Measurements from ENCODE around the gene DPM3. TPM values are rescaled to one million over a fixed set of nuclear protein-coding genes. Genes with fewer than 3 reads are reported as not detected.
A peak's percentile ranks its signal among the peaks of the same experiment; 100 is the strongest.
"Not testable (repeated sequence)": the region's sequence is repeated elsewhere in the genome, so short reads cannot be mapped to it uniquely, and the experiment has no call there.

The DPM3 gene
- total RNA-seq, 1 experiment from 2014 or later = 72.4 TPM

GRCh38 chr1:155175281-155175926 is 35.1 kb upstream of the DPM3 start:
- no peak for DNase-seq (ENCODE audit: low spot score)

DNA sequence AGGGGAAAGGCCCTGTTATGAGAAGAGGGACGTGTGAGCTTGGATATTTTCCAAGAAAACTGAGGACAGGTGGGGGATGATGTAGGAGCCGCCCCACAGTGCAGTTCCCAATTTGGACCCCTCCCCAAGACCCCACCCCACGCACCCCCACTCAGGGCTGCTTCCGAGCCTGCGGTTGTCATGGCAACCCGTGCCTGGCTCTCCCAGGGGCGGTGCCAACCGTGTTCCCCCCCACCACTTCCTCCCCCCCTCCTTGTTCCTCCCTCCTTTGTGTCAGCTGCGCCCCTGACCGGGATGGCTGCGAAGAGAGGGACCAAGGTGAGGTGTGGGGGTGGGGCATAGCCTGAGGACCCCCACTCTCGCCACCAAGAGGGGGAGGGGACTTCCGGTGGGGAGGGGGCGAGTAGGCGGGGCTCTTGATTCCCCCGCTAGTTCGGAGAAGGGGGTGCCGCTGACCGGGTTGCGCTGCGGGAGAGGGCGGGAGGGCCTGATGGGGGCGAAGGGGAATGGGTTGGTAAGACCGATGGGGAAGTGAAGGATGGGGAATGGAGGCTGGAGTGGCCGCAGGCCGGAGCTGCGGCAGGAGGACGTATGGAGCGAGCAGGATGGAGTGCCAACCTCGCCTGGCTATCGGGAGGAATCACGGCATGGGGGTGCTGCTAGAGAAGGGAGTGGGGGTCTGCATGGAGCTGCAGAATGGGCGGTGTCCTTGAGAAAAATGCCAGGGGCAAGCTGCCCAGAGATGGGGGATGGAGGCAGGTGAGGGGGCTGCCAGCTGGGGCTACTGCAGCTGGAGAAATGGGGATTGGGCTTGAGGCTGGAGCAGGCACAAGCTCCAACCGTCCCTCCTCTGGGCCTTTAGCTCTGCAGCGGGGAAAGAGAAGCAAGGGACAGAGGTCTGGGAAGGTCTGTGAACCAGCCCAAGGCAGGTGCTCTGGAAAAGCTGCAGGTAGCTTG is 34.3 kb upstream of the DPM3 start:
- no peak for DNase-seq (ENCODE audit: low spot score)

- DNase-seq (ENCODE audit: low spot score) = peak; percentile 10
These were observed 33.4 kb upstream of the DPM3 start, which contains the start of gene TRIM46 for GRCh38 chr1:155173478-155174323. Gene TRIM46 (plus strand): TSS chr1:155173849. CDS start chr1:155173967, 118 bp downstream.

DNA sequence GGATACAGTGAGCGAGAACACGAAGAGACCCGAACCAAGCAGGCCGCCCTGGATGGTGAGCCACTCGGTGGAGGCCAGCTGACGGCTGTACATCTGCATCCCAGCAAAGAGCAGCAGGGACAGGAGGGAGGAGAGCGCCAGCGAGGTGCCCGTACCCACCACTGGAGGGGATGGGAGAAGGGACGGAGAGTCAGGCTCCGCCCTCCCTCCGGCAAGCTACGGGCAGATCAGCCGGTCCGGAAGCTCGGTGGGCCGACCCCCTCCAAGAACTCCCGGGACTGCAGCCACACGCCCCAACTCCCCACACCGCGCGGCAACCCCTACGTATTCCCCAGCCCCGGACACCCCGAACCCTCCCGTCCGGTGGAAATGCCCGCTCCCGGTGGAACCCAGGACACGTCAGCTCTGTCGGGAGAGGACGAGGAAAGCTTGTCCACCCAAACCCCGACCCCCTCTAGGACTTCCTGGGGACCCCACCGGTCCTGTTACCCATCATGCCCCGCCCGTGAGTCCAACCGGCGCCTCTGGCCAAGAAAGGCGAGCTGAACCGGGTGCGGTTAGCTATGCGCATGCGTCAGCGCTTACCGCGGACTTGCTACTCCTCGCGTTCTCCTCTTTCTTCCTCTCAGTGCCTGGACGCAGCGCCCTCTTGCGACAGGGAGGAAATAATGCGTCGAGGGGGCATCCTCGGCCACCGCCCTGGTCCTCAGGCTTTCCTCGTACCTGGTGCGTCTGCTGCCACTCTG is 32.6 kb upstream of the DPM3 start, which contains the start of gene KRTCAP2:
Gene KRTCAP2 (minus strand): TSS at position 573 of the 746 bp plus-strand sequence. CDS start 80 bp downstream, at position 493.
- DNase-seq (ENCODE audit: low spot score) = peak; percentile 96

DNA sequence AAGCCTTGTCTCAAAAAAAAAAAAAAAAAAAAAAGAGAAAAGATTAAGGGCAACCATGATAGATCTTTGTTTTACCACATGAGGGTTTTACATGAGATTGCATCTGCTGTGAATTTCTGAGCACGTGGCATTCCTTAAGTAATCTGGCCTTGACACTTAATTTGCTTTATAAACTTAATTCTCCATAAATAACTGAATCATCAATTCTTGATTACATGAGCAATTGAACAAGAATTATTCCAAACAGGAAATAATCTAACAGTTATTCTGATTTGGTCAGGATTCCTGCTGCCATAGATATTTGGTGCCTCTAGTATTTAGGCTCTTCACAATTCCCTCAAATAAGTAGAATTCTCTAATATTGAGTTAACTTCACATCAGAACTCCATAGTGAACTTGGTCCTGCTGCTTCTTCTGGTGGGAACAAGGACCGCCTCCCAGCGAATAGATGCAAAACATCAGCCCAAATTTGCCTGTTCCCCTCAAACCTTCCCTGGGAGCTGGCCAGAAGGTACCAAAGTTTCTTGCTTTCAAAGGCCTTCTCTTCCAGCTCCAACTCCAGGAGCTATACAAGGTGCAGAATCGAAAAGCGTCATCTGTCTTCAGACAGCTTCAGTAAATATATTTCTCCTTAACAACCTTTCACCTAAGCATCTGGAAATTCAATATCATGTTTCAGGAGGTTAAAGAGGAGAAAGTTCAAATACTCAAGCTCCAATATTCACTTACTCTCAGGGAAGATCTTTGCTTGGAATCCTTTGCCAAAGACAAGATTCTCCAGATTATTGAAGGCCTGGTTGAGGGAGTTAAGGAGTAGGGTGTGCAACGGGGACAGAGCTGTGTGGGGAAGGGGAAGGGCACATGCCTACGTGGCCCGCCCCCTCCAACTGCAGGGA is 31.8 kb upstream of the DPM3 start:
- DNase-seq (ENCODE audit: low spot score) = no peak

DNA sequence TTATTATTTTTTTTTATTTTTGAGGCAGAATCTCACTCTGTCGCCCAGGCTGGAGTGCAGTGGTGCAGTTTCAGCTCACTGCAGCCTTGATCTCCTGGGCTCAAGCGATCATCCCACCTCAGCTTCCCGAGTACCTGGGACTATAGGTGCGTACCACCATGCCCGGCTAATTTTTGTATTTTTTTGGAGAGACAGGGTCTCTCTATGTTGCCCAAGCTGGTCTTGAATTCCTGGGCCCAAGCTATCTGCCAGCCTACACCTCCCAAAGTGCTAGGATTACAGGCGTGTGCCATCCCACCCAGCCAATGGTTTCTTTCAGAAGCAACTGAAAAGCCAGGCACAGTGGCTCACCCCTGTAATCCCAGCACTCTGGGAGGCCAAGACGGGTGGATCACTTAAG is 30.5 kb upstream of the DPM3 start:
- no peak for DNase-seq (ENCODE audit: low spot score)

- no peak for DNase-seq (ENCODE audit: low spot score)
These were observed 29.9 kb upstream of the DPM3 start for GRCh38 chr1:155170101-155170785.

DNA sequence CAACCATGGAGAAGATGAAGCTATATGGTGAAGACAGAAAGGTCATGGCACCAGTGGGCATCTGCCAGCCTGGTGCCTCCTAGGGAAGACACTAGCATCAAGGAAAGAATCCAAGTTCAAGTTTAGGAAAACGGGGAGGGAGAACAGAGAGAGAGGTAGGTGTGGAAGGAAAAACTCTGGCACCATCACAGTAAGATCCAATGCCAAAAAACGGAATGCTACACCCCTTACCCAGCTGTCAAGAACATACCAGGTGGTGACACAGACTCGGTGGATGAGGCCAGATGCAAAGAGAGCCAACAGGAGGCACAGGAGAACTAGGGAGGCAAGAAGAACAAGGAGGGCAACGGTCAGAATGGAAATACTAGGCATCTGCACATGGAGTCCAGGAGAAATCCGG is 29.2 kb upstream of the DPM3 start:
- no peak for DNase-seq (ENCODE audit: low spot score)

DNA sequence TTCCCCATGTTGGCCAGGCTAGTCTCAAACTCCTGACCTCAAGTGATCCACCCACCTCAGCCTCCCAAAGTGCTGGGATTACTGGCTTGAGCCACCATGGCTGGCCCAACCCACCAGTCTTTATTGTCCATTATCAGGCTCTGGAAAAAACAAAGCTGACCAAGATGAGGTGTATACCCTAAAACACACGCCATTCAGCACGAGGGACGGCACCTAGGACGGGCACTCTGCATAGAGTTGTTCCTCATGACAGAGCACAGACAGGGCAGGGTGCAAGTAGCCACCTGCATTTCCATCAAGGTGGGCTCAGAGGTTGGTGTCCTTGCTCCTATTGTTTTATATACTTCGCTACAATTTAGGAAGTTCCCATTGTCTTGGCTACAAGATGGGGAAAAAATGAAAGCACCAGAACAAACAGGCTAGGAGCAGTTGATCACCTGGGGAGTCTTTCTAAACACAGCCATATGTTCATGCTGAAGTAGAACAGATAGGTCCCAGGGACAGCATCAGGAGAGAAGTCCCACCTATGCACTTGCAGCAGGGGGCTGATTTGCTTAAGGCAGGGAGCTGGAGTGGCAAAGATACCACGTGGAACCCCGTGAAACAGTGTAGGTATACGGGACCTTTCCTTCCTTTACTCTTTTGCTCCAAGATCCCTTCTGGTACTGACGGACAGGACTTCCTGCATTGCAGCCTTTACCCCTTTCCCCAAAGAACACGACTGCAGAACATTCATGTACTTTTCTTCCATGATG is 28.3 kb upstream of the DPM3 start:
- no peak for DNase-seq (ENCODE audit: low spot score)

GRCh38 chr1:155168105-155168445 is 27.7 kb upstream of the DPM3 start:
- DNase-seq (ENCODE audit: low spot score) = not testable (repeated sequence)

DNA sequence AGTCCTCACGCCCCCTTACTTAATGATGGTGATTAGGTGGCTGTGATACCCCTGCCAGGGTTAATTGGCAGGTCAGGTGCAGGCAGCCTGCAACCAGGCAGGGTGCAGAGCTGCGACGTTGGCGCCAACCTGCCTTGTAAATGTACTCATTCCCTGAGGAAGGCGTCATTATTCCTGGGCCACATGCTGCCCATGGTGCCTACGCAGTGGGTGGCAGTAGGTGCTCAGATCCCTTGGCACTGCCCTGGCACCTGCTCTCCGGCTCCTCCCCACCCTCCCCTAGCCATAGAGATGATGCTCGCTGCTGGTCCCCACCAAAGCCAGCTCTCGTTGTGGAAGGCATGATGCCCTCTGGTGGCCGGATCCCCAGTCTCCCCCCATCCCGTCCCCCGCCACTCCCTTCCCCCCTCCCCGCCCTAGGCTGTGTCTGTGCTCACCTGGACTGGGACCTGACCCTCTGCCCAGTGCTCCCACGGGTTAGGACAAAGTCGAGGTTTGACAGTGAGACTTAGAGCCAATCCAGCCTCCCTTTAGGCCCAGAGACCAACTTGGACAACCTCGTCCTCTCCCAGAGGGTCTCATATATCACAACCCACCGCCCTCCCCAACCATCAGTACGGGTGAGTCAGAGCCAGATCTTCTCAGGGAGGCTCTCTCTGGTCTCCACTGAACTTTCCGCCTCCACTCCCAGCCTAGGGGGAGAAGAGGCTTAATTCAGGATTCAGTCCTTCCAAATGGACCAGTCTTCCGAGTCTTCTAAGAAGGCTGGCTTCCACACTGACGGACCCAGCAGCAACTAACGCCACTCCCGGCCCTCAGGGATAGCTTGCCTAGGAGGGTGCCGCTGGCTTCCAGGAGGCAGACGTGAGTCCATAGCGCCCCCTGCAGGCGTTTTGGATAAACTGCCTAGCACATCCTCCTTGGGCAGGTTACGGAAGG is 27.1 kb upstream of the DPM3 start:
- DNase-seq (ENCODE audit: low spot score) = peak; percentile 80

GRCh38 chr1:155166471-155167165 is 26.3 kb upstream of the DPM3 start:
- no peak for DNase-seq (ENCODE audit: low spot score)

GRCh38 chr1:155166051-155166470 is 25.7 kb upstream of the DPM3 start:
- DNase-seq (ENCODE audit: low spot score) = no peak

DNA sequence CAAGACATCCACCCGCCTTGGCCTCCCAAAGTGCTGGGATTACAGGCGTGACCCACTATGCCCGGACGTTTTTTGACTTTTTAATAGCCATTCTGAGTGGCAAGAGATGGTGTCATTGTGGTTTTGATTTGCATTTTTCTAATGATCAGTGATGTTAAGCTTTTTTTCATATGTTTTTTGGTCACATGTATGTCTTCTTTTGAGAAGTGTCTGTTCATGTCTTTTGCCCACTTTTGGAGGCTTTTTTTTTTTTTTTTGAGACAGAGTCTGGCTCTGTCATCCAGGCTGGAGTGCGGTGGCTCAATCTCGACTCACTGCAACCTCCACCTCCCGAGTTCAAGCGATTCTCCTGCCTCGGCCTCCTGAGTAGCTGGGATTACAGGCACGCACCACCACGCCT is 24.3 kb upstream of the DPM3 start:
- not testable (repeated sequence) for DNase-seq (ENCODE audit: low spot score)

- not testable (repeated sequence) for DNase-seq (ENCODE audit: low spot score)
These were observed 23.5 kb upstream of the DPM3 start for GRCh38 chr1:155163785-155164184.

GRCh38 chr1:155162631-155163030 is 22.3 kb upstream of the DPM3 start:
- not testable (repeated sequence) for DNase-seq (ENCODE audit: low spot score)

DNA sequence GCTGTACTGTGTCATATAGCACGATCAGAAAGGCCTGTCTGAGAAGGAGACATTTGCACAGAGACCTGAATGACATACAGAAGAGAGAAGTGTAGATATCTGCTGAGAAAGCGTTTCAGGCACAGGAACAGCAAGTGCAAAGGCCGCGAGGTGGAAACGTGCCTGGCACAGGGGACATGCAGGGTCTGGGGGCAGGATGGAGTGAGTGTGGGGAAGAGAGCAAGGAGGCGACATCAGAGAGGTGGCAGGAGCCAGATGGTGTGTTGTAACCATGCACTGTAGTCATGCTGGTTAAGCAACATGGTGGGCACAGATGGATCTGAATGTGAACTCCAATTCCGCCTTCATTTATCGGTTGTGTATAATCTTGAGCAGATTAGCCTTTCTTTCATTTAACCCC is 19.8 kb upstream of the DPM3 start:
- DNase-seq (ENCODE audit: low spot score) = no peak
